Endothelial cell of umbilical vein (primary cell): ENCODE data around the gene GCNT1. TPM values are rescaled to one million over a fixed set of nuclear protein-coding genes. Genes with fewer than 3 reads are reported as not detected.

Experiments used
- BruUV-seq: library from RNA; stranded (reverse); fragments of 400-500 nt; replicated peaks from 2 replicates; lab custom pipeline; 2021; lab: Mats Ljungman, UMichigan
- CTCF ChIA-PET: fragments of 300-600, 350-600 bp; sonication (Branson Sonifier 250); formaldehyde crosslinking; loops from one replicate; lab custom pipeline; 2021; ENCODE audit warnings: antibody characterized with exemption, inconsistent platforms; lab: Charles Lee
- POLR2A ChIA-PET: fragments of 300-600, 350-600 bp; sonication (Branson Sonifier 250); formaldehyde crosslinking; loops from one replicate; lab custom pipeline; 2021; ENCODE audit warnings: antibody characterized with exemption, inconsistent platforms; lab: Charles Lee
- DNase-seq: peaks from one replicate; pipeline ENCODE4 v3.0.0-alpha.2; 2011; ENCODE audit warnings: low read depth, low spot score
- FAIRE-seq: peaks from 2 replicates; lab custom pipeline; 2011; peaks lifted over from hg19 to GRCh38; lab: Jason Lieb, UNC
- H2AFZ ChIP-seq: 2 replicates; pipeline ENCODE4 v1.6.0; 2012; ENCODE audit warnings: low read depth, low read length, control low read depth, inconsistent platforms
- H3K27ac ChIP-seq: 2 replicates; pipeline ENCODE4 v1.5.1; 2011; ENCODE audit warnings: low read depth, mild to moderate bottlenecking, control low read depth, low read length, moderate library complexity; ENCODE audit not compliant: insufficient read depth
- H3K27me3 ChIP-seq, 2 experiments: 2 replicates each; pipeline versions ENCODE4 v1.6.0 to v1.6.1; 2011; ENCODE audit warnings: low read length in 2 of 2, mixed read lengths in 1 of 2; ENCODE audit not compliant: control insufficient read depth in 2 of 2, insufficient read depth in 2 of 2
- H3K36me3 ChIP-seq, 2 experiments: 2 replicates in 1 of 2; 3 replicates in 1 of 2; pipeline ENCODE4 v1.5.1; 2011; ENCODE audit warnings: low read length in 2 of 2, mild to moderate bottlenecking in 1 of 2, moderate library complexity in 1 of 2; ENCODE audit not compliant: control insufficient read depth in 2 of 2, insufficient read depth in 2 of 2; ENCODE audit errors: extremely low read depth in 1 of 2
- H3K4me1 ChIP-seq: 3 replicates; pipeline ENCODE4 v1.5.1; 2011; ENCODE audit warnings: mild to moderate bottlenecking, low read length; ENCODE audit not compliant: control insufficient read depth, insufficient read depth; ENCODE audit errors: extremely low read depth
- H3K4me2 ChIP-seq: 2 replicates; pipeline ENCODE4 v1.6.1; 2011; ENCODE audit warnings: low read length, control low read depth, mixed read lengths; ENCODE audit not compliant: insufficient read depth
- H3K4me3 ChIP-seq, 3 experiments: fragments of 200-600 bp in 1 of 3; sonication (generic), shearing (Covaris generic) in 1 of 3; replicated peaks in 1 of 3; 2 replicates each; pipeline ENCODE4 v1.5.1; 2011 to 2016; ENCODE audit warnings: control low read depth in 3 of 3, low read length in 3 of 3, mild to moderate bottlenecking in 2 of 3, inconsistent platforms in 1 of 3, low read depth in 1 of 3, moderate library complexity in 1 of 3; ENCODE audit not compliant: insufficient read depth in 1 of 3
- H3K79me2 ChIP-seq: 2 replicates; pipeline ENCODE4 v1.6.0; 2012; ENCODE audit warnings: low read length, inconsistent platforms; ENCODE audit not compliant: control insufficient read depth, insufficient read depth
- H3K9ac ChIP-seq: replicated peaks from 2 replicates; pipeline ENCODE3; 2011; ENCODE audit warnings: low read length, control low read depth; ENCODE audit not compliant: insufficient read depth; ENCODE audit errors: extremely low read depth
- H3K9me1 ChIP-seq: replicated peaks from 3 replicates; pipeline ENCODE4 v1.6.0; 2011; ENCODE audit warnings: mild to moderate bottlenecking, low read length; ENCODE audit not compliant: control insufficient read depth, insufficient read depth; ENCODE audit errors: extremely low read depth
- H3K9me3 ChIP-seq: replicated peaks from 2 replicates; pipeline ENCODE4 v1.5.1; 2012; ENCODE audit warnings: low read length, inconsistent platforms; ENCODE audit not compliant: control insufficient read depth, insufficient read depth
- H4K20me1 ChIP-seq: replicated peaks from 2 replicates; pipeline ENCODE3; 2011; ENCODE audit warnings: mild to moderate bottlenecking, low read length; ENCODE audit not compliant: control insufficient read depth, insufficient read depth; ENCODE audit errors: extremely low read depth
- EZH2 ChIP-seq: IDR thresholded peaks from 2 replicates; pipeline ENCODE4 v1.6.1; 2012; ENCODE audit warnings: borderline replicate concordance, low read depth, mild to moderate bottlenecking, moderate library complexity, low read length, inconsistent platforms; ENCODE audit not compliant: severe bottlenecking
- GATA2 ChIP-seq: IDR thresholded peaks from 2 replicates; pipeline ENCODE4 v1.7.0; 2011; ENCODE audit warnings: low read depth, mild to moderate bottlenecking, moderate library complexity, mixed read lengths, low read length; ENCODE audit not compliant: insufficient read length, insufficient read depth
- JUN ChIP-seq: IDR thresholded peaks from 2 replicates; pipeline ENCODE4 v1.6.1; 2011; ENCODE audit warnings: borderline replicate concordance, low read depth; ENCODE audit not compliant: insufficient read length, insufficient read depth
- MYC ChIP-seq: IDR thresholded peaks from one replicate; pipeline ENCODE4 v1.6.1; 2011; ENCODE audit warnings: mild to moderate bottlenecking, low read depth, low read length
- POLR2A ChIP-seq: IDR thresholded peaks from 2 replicates; pipeline ENCODE4 v1.6.1; 2012; ENCODE audit warnings: low read depth, mild to moderate bottlenecking, control low read depth, low read length
- POLR2AphosphoS5 ChIP-seq: IDR thresholded peaks from 2 replicates; pipeline ENCODE4 v1.6.1; 2012; ENCODE audit warnings: low read depth, mild to moderate bottlenecking, control low read depth, low read length, moderate library complexity; ENCODE audit not compliant: insufficient read depth
- dilution Hi-C: fragments of 300-500 bp; cut with MboI; formaldehyde crosslinking; loops from one replicate; pipeline ENCODE4 v1.15.0; 2019; ENCODE audit warnings: low sequenced_read_pairs; ENCODE audit not compliant: extremely low pct_ligation_motif_present
- intact Hi-C: fragments of 100-400 bp; cut with micrococcal nuclease; formaldehyde crosslinking; loops from one replicate; pipeline ENCODE4 v1.10.0; 2022
- polyA plus RNA-seq, 4 experiments: library from polyadenylated mRNA; depleted of rRNA in 3 of 4; stranded (reverse) in 3 of 4; unstranded in 1 of 4; fragments of >200 nt; gene quantifications; 2 replicates each; pipeline versions ENCODE4 v1.2.1 to v1.2.3, GENCODE V29; 2011 to 2012; ENCODE audit warnings: missing spikeins in 1 of 4
- total RNA-seq: library from RNA; stranded (reverse); gene quantifications from 2 replicates; pipeline ENCODE4 v1.2.3, GENCODE V29; 2021

GCNT1 gene
- total and polyA plus RNA-seq, 2 donors (not counting 3 experiments of a cell fraction or from before 2014, with no cell fraction given), result 18.1 to 30.9 TPM

DNA sequence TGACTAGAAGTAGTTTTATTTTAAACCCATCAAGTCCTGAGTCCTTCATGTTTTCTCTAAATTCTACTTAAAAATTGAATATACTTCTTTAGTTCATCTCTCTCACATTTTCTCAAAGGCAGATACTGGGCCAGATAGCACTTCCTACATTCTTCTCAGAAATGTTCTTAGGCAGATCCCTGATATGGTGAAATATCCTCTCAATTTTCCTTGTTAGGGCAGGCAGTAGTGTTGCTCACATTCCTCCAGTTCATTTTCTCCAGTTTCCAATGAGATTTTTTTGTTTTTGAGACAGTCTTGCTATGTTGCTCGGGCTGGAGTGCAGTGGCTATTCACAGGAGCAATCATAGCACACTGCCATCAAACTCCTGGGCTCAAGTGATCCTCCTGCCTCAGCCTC lies 5.7 kb downstream of the GCNT1 start:
- CTCF ChIA-PET, result no interaction called here
- no peak overlapping the region for H3K4me3 ChIP-seq
- no peaks in the 10 kb centered on the region for H4K20me1 ChIP-seq
- intact Hi-C loops (no loop called here), dilution Hi-C loops (no loop called here)
- no TSS peak for BruUV-seq
- no peaks in the 10 kb centered on the region for H3K9me1 ChIP-seq
- no peak overlapping the region for H2AFZ ChIP-seq
- TF ChIP-seq EZH2, result no peak
- H3K36me3 ChIP-seq, result peaks cover 0 to 5% of the 10 kb centered on the region in 2 experiments
- H3K4me2 ChIP-seq, result no peak overlapping the region
- H3K79me2 ChIP-seq, result peaks cover 2% of the 10 kb centered on the region
- H3K27me3 ChIP-seq, result no peaks in the 10 kb centered on the region
- peaks cover 8% of the 10 kb centered on the region for H3K4me1 ChIP-seq
- POLR2A ChIA-PET, result no interaction called here
- DNase-seq, result no peak
- FAIRE-seq, result no peak
- no peak overlapping the region for H3K9ac ChIP-seq
- no peak overlapping the region for H3K27ac ChIP-seq
- no peaks in the 10 kb centered on the region for H3K9me3 ChIP-seq

GRCh38 chr9:76465442-76466298 lies 6.7 kb downstream of the GCNT1 start:
- Histone ChIP-seq H3K27ac (no peak overlapping the region), H3K79me2 (peaks cover under 1% of the 10 kb centered on the region), H3K9me3 (no peaks in the 10 kb centered on the region), H3K4me1 (peaks cover 1% of the 10 kb centered on the region), H3K36me3 (peaks cover 0 to 5% of the 10 kb centered on the region in 2 experiments), H3K27me3 (no peaks in the 10 kb centered on the region), H4K20me1 (no peaks in the 10 kb centered on the region), H3K4me3 (no peak overlapping the region), H3K4me2 (no peak overlapping the region), H3K9me1 (no peaks in the 10 kb centered on the region), H3K9ac (no peak overlapping the region), H2AFZ (no peak overlapping the region)
- TF ChIP-seq MYC, result no peak
- TF ChIP-seq GATA2, result no peak
- TF ChIP-seq POLR2A, result no peak
- no peak for TF ChIP-seq POLR2AphosphoS5
- TF ChIP-seq EZH2, result no peak
- no peak for TF ChIP-seq JUN
- dilution Hi-C loops (no loop called here), intact Hi-C loops (no loop called here)
- DNase-seq, result no peak
- no peak for FAIRE-seq
- CTCF ChIA-PET, result no interaction called here
- no TSS peak for BruUV-seq
- POLR2A ChIA-PET, result no interaction called here
